Adrenal gland (tissue), 12 donors: ENCODE results near the gene SLIT3. TPM values are rescaled to one million over a fixed set of nuclear protein-coding genes. Genes with fewer than 3 reads are reported as not detected.

Experiments
- DNase-seq, 7 donors: peaks; one replicate each; pipeline ENCODE4 v3.0.0-alpha.2; 2019 to 2020
- H3K27ac ChIP-seq, 5 donors: fragments of 200-600 bp; sonication (generic) in 4 of 5; 1 replicate in 3 of 5; 2 replicates in 2 of 5; pipeline versions ENCODE4 v1.5.1 to v1.8.0; 2016 to 2020; ENCODE audit warnings: mild to moderate bottlenecking in 1 of 5
- H3K27me3 ChIP-seq: fragments of 200-600 bp; 2 replicates; pipeline ENCODE4 v1.8.0; 2021
- H3K36me3 ChIP-seq, 2 donors: fragments of 200-600 bp; replicated peaks in 1 of 2; 1 replicate in 1 of 2; 2 replicates in 1 of 2; pipeline versions ENCODE4 v1.5.1 to v1.8.0; 2018 to 2022
- H3K4me1 ChIP-seq, 2 donors: fragments of 200-600 bp; replicated peaks in 1 of 2; 1 replicate in 1 of 2; 2 replicates in 1 of 2; pipeline versions ENCODE4 v1.5.1 to v1.8.0; 2018 to 2021
- H3K4me3 ChIP-seq, 4 donors: fragments of 200-600 bp; sonication (generic) in 3 of 4; one replicate each; pipeline ENCODE4 v1.5.1; 2016 to 2018
- H3K9me3 ChIP-seq, 3 donors: fragments of 200-600 bp; sonication (generic) in 1 of 3; replicated peaks in 1 of 3; 1 replicate in 2 of 3; 2 replicates in 1 of 3; pipeline versions ENCODE4 v1.5.1 to v1.8.0; 2016 to 2021
- POLR2A ChIP-seq, 2 donors: fragments of 450-650 bp; IDR thresholded peaks; one replicate each; pipeline ENCODE4 v1.6.1; 2017; ENCODE audit warnings: antibody characterized with exemption in 2 of 2, mild to moderate bottlenecking in 2 of 2, moderate library complexity in 1 of 2
- WGBS, 4 donors: extraction: QIAGEN DNeasy Blood & Tissue Kit in 2 of 4; methylation state at CpG; one replicate each; pipeline versions ENCODE4 v1.1.5 to v1.1.7; 2013 to 2017; 5-methylcytosine and 5-hydroxymethylcytosine counted together
- intact Hi-C, 2 donors: fragments of 100-400 bp; cut with DNase I; formaldehyde crosslinking; loops; one replicate each; pipeline versions ENCODE4 v1.14.1 to v1.15.0; 2022 to 2023
- polyA plus RNA-seq, 3 donors: library from polyadenylated mRNA; stranded (reverse); fragments of 200-250 nt in 2 of 3; fragments of 350-450 nt in 1 of 3; fragmentation: Illumina TruSeq in 1 of 3; extraction: RNeasy Lipid Tissue Mini Kit (QIAGEN cat#74804) in 1 of 3; gene quantifications; one replicate each; pipeline ENCODE4 v1.2.3, GENCODE V29; 2013 to 2014
- total RNA-seq, 9 donors: library from RNA; depleted of rRNA in 4 of 9; stranded (reverse); fragments of >200 nt in 4 of 9; fragments of 120-200 nt in 1 of 9; fragmentation: NEBNext Ultra II Directional in 1 of 9; extraction: Animal tissue kit (Norgen Biotek cat#: 25700) in 1 of 9; gene quantifications; one replicate each; pipeline versions ENCODE4 v1.1.0 to v1.2.4, GENCODE V29; 2013 to 2023
- TF ChIP-seq, protein P1 (sequence below), 6 experiments: fragments of 450-650 bp in 4 of 6; fragments of 200-600 bp in 2 of 6; sonication (generic) in 1 of 6; IDR thresholded peaks; 1 replicate in 5 of 6; 2 replicates in 1 of 6; pipeline versions ENCODE4 v1.5.1 to v1.8.0; 2016 to 2021; ENCODE audit warnings: antibody characterized with exemption in 6 of 6, mild to moderate bottlenecking in 2 of 6, moderate library complexity in 1 of 6
- donor health status: healthy with polysubstance abuse.
- donor health status: Bipolar disorder and iron deficiency.
- donor health status: DM: yes; HTN: yes; CAD: no.
- donor health status: DM: no; HTN: no; CAD: no.
- donor health status: DM: no; HTN: no; CAD: no.
- donor health status: DM: yes; HTN: yes; CAD: no.

Gene SLIT3
- total and polyA plus RNA-seq, 12 donors = 10.0 to 94.1 (median 32.8) TPM

DNA sequence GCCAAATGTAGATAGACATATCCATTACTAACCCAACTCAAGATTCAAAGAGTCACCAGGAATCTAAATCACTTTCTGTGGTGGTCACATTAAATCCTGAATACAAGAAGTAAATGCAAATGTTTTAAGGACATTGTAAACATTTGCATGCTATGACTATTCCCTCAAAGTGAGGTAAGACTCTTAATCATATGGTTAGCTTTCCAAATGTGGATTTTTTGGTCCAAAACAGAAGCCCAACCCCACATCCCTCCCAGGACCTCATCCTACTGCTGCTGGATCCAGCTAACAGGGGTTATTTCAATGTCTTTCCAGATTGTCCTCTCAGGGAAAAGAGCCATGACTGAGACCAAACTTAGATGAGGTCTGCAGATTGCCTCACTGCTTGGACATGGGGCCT, 493.7 kb downstream of the SLIT3 start:
- H3K4me3 ChIP-seq = no peak overlapping the region
- no peaks in the 10 kb centered on the region for H3K9me3 ChIP-seq
- H3K27ac ChIP-seq = no peak overlapping the region
- TF ChIP-seq, protein P1, sequence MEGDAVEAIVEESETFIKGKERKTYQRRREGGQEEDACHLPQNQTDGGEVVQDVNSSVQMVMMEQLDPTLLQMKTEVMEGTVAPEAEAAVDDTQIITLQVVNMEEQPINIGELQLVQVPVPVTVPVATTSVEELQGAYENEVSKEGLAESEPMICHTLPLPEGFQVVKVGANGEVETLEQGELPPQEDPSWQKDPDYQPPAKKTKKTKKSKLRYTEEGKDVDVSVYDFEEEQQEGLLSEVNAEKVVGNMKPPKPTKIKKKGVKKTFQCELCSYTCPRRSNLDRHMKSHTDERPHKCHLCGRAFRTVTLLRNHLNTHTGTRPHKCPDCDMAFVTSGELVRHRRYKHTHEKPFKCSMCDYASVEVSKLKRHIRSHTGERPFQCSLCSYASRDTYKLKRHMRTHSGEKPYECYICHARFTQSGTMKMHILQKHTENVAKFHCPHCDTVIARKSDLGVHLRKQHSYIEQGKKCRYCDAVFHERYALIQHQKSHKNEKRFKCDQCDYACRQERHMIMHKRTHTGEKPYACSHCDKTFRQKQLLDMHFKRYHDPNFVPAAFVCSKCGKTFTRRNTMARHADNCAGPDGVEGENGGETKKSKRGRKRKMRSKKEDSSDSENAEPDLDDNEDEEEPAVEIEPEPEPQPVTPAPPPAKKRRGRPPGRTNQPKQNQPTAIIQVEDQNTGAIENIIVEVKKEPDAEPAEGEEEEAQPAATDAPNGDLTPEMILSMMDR (IDR thresholded peaks at IDR 0.05) = no peak
- TF ChIP-seq POLR2A (IDR thresholded peaks at IDR 0.05) = no peak
- intact Hi-C loops = no loop called here
- H3K36me3 ChIP-seq = peaks cover 0 to 7% of the 10 kb centered on the region in 2 donors
- no peaks in the 10 kb centered on the region for H3K27me3 ChIP-seq
- no peak for DNase-seq
- H3K4me1 ChIP-seq = no peaks in the 10 kb centered on the region

DNA sequence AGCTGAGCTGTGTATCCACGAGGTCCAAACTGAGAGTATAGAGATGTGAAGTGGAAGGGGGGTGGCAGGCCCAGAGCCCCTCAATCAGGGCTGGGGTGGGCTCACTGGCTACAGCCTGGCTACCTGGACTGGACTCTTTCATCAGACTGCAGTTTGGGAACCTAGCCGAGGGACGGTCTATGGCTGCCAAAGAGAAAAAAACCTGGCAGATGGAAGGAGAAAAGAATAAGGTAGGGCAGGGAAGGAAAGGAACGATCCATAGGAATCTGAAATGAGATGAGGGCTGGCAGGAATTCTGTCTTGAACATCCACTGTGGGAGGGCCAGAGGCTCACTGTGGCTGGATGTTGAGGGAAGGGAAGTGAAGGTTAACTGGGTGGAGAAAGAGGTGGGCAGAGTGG, 497.4 kb downstream of the SLIT3 start:
- Histone ChIP-seq H3K4me1 (no peaks in the 10 kb centered on the region), H3K27me3 (no peaks in the 10 kb centered on the region), H3K36me3 (peaks cover 0 to 7% of the 10 kb centered on the region in 2 donors), H3K9me3 (no peaks in the 10 kb centered on the region), H3K4me3 (no peak overlapping the region), H3K27ac (no peak overlapping the region)
- intact Hi-C loops = no loop called here
- TF ChIP-seq, protein P1 (IDR thresholded peaks at IDR 0.05) = no peak
- TF ChIP-seq POLR2A (IDR thresholded peaks at IDR 0.05) = no peak
- WGBS, 4 donors = 67 to 82% (median 73%) methylated on average over 4 of the region's 4 CpGs
- DNase-seq = no peak

DNA sequence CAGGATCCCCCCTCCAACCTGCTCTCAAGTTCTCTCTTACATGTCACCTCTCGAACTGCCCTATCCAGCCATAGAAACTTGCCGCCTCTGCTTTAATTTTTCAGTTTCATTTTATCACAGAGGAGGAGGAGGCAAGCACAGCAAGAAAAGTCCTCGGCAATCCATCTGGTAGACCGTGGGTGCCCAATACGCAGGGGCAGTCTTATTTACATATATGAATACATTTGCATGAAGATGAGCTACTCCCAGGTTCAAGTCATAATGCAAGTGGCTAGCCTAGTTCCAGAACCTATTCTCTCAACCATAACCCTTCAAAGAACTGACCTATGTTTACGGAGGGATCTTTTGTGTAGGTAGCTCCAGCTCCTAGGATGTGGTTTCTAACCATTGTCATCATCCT, 498.6 kb downstream of the SLIT3 start:
- intact Hi-C loops = no loop called here
- 80 to 95% (median 89%) methylated on average over 6 of the region's 6 CpGs for WGBS, 4 donors
- H3K27me3 ChIP-seq = no peaks in the 10 kb centered on the region
- H3K4me1 ChIP-seq = peaks cover 0 to 3% of the 10 kb centered on the region in 2 donors
- H3K36me3 ChIP-seq = peaks cover 0 to 7% of the 10 kb centered on the region in 2 donors
- H3K4me3 ChIP-seq = no peak overlapping the region
- TF ChIP-seq POLR2A (IDR thresholded peaks at IDR 0.05) = no peak
- TF ChIP-seq, protein P1 (IDR thresholded peaks at IDR 0.05) = no peak
- no peaks in the 10 kb centered on the region for H3K9me3 ChIP-seq
- no peak for DNase-seq
- H3K27ac ChIP-seq = no peak overlapping the region

DNA sequence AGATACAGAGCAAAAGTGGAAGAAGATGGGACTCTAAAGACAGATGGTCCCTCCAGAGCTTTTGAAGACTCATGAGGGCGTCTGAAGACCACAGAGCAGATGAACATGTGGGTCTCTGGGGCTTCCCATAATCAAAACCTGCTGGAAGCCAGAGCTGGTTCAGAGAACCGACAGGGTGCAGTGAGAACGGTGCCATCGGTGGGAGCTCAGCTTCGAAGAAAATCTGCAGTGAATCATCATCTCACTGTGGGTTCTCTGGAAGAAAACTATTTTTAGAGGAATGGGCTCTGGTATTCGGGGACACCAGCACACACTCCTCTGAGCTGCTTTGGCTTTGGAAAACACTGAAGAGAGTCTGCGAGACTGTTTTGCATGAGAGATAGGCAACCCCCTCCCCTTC, 499.4 kb downstream of the SLIT3 start:
- H3K4me3 ChIP-seq = no peak overlapping the region
- no peak for DNase-seq
- TF ChIP-seq, protein P1 (IDR thresholded peaks at IDR 0.05) = no peak
- TF ChIP-seq POLR2A (IDR thresholded peaks at IDR 0.05) = no peak
- H3K27ac ChIP-seq = no peak overlapping the region
- WGBS, 4 donors = 86 to 92% (median 88%) methylated on average over 7 of the region's 7 CpGs
- H3K27me3 ChIP-seq = no peaks in the 10 kb centered on the region
- peaks cover 0 to 3% of the 10 kb centered on the region in 2 donors for H3K4me1 ChIP-seq
- intact Hi-C loops = no loop called here
- H3K36me3 ChIP-seq = peaks cover 0 to 7% of the 10 kb centered on the region in 2 donors
- no peaks in the 10 kb centered on the region for H3K9me3 ChIP-seq
